HG03066 (cell line): ENCODE measurements around the gene PNMT.

ENCODE experiments used
- ATAC-seq: cut with Tn5 transposase; IDR thresholded peaks from one replicate; pipeline ENCODE4 v1.9.1; 2021; ENCODE audit warnings: low read depth; ENCODE audit not compliant: unreplicated experiment

The PNMT gene

DNA sequence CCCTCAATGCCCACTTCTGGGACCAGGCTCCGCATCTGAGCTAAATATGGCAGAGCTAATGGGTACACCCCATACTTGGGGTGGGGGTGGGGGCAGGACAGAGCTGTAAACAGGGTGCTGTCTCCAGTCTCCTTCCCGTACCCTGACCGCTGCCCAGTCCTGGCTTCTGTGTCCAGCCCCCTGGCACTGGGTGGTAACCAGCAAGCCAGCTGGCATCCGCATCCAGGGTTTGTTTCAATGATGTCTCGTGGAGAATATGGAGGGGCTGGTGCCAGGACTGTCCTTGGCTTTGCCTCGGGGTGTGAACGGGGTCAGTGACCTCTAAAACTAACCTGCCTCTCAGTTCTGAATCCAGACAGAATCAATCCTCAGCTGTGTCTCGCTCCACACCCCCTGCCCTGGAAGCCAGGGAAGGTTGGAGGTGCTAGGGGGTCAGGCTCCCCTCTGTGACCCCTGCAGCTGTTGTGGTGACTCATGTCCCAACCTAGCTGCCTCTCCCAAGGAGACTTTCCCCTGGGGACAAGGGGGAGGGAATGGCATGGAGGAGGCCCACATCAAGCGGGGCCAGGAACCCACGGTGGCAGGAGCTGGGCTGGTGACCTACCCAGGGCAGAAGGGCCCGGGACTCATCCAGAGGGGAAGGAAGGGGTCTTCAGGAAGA, 1.5 kb upstream of the PNMT start:
- ATAC-seq = no peak

- ATAC-seq = no peak
Measured at GRCh38 chr17:39667262-39667944, 850 bp upstream of the PNMT start.

- ATAC-seq = no peak
Measured at GRCh38 chr17:39669897-39670735, 1.9 kb downstream of the PNMT start.

GRCh38 chr17:39670746-39671145, 2.5 kb downstream of the PNMT start:
- no peak for ATAC-seq

- ATAC-seq = no peak
Measured at GRCh38 chr17:39671651-39672521, 3.6 kb downstream of the PNMT start.

GRCh38 chr17:39672522-39673334, 4.5 kb downstream of the PNMT start:
- ATAC-seq = no peak

GRCh38 chr17:39673335-39674081, 5.3 kb downstream of the PNMT start:
- ATAC-seq = no peak

DNA sequence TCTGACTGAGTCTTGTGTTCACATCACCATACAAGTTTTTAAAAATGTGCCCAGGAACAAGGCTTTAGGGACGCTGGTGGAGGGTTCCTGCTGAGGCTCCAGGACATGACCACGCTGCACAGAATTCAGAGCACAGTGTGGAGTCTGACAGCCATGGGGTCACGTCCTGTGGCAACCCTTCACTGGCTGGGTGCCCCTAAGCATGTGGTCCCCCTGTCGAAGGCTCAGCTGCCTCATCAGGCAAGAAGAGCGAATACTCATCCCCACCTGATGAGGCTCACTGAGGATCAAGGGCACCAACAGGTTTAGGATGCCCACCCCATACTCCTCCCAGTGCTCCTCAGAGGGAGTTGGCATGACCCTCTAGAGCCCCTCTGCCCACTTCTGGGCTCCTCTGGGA, 5.9 kb downstream of the PNMT start:
- ATAC-seq = no peak

DNA sequence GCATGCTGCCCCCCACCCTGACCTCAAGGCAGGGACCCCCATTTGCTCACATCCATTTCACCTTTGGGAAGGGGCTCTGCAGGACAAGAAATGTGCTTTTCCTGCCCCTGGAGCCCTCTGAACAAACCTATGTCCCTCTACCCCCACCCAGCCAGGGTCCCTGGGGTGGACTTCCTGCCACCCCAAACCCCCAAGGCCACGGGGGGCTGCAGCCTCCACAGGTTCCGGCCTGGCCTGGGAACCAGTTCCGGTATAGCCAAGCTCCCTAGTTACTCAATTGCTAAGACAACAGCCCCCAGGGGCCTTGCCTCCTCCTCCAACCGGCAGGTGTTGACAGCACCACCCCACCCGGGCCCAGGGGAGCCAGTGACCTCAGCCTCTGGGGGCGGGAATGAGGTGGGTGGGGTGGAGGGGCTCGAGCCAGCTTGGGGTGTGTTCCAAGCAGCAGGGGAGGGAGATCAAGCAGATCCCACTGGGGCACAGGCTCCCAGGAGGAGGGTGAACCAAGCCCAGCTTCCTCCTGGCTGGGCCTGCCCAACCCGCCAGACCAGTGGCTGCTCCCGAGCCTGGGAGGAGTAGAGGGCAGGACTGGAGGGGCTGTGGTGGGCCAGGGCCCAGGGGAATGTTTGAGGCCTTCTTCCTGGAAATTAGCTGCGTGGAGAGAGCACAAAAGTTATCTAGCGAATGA, 6.6 kb downstream of the PNMT start:
- no peak for ATAC-seq

DNA sequence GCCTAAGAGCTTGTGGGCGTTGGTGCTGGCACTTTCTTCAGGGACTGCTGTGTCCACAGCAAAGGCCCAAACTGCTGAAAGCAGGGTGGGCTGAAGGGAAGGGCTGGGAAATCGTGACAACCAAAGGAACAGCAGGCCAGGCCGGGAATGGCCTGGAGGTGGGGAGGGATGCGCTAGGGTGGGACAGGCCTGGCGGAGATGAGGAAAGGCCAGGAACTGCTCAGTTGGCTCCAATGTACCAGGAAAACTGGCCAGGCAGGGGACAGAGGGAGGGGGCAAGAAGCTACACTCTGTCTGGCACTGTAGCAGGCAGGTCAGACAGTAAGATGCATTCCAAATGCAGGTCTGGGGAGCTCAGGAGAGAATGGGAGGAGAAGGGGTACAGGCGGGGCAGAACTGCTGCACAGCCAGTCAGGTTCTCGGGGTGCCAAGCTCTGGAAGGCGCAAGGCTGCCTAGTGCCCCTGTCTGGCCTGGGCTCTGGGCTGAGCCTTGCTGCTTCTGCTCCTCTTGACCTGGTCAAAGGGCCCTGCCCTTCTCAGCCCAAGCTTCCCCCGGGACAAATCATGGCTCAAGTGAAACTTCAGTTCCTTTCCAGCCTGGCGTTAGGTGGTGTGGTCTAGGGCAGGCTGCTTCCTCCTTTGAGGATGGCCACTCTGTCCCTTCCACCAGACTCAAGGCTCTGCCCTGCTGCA, 7.3 kb downstream of the PNMT start:
- no peak for ATAC-seq

- ATAC-seq = no peak
Measured at GRCh38 chr17:39676198-39676819, 8.1 kb downstream of the PNMT start.

DNA sequence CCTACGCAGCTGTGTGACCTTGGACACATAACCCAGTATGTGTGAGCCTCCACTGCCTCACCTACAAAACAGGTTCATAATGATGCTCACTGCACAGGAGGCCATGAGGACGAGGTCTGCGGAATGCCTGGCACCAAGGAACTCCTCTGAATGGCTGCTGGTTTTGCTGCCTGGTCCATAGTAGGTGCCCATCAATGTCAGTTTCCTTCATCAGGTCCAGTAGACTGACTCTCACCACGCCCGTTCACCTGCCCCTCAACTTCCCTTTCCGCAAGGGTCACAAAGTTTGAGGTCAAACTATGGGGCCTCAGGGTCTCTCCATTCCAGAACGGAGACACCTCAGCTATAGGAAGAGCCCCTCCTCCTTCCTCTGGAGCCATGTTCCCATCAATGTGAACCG, 8.8 kb downstream of the PNMT start:
- no peak for ATAC-seq

DNA sequence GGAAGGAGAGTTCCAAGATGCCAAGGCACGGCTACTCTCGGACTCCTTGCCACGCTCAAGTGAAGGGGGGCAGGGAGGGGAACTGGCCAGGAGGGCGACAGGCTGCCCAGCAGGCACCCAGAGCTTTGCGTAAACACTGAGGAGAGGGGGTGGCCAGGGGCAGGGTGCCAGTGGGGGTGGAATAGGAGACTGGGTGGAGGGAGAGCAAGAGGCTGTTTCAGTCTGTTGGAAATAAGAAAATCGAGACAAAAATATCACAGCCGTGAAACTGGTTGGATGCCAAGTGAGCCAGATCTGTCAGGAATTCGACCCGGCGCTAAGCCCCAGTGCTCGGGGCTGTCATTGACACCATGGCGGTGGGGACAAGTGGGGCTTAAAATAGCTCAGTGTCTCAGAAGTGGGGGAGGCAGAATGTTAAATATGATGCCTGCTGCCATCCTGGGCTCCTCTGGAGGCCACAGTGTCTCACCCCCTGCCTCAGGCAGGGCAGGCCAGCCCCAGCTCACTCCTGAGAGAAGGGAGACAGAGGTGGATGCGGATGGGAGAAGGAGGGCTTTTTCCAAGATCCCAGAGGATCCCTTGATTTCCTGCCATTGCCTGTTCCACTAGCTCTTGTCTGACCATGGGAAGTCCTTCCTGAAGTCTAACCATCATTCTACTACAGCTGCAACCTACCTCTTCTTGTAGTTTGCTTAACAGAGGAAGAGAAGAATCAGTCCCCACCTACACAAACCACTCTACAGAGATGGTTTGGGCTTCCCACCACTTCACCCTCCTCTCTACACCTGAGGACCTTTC, 9.5 kb downstream of the PNMT start:
- no peak for ATAC-seq

GRCh38 chr17:39678340-39679116, 10.3 kb downstream of the PNMT start:
- no peak for ATAC-seq

GRCh38 chr17:39679521-39680192, 11.4 kb downstream of the PNMT start:
- ATAC-seq = no peak
